GM12878 (cell line): Measurements from ENCODE around the gene MRPL20. TPM values are rescaled to one million over a fixed set of nuclear protein-coding genes. Genes with fewer than 3 reads are reported as not detected.

Source experiments
- ATAC-seq: fragments of 200-7000 bp; cut with Tn5 transposase; 3 replicates; pipeline ENCODE4 v1.9.1; 2020; ENCODE audit warnings: mild to moderate bottlenecking, moderate library complexity
- BruUV-seq: library from RNA; stranded (reverse); fragments of 400-500 nt; replicated peaks from 2 replicates; lab custom pipeline; 2021; lab: Mats Ljungman, UMichigan
- CTCF ChIA-PET: fragments of 300-600 bp; sonication (Branson Sonifier 250); formaldehyde crosslinking; extraction: SDS; loops from one replicate; lab custom pipeline; 2021; ENCODE audit warnings: inconsistent platforms; lab: Yijun Ruan, JAX
- POLR2A ChIA-PET: fragments of 350-600 bp; formaldehyde crosslinking; extraction: SDS; loops from one replicate; lab custom pipeline; 2021; ENCODE audit warnings: inconsistent platforms; lab: Charles Lee
- RAD21 ChIA-PET: fragments of 300-600 bp; sonication (Branson Sonifier 250); formaldehyde crosslinking; loops from one replicate; lab custom pipeline; 2023; ENCODE audit warnings: antibody characterized with exemption; ENCODE audit not compliant: unreplicated experiment; lab: Charles Lee
- SMC1A ChIA-PET: fragments of 300-600 bp; sonication (Branson Sonifier 250); formaldehyde crosslinking; loops from one replicate; lab custom pipeline; 2023; ENCODE audit not compliant: unreplicated experiment, uncharacterized antibody; lab: Charles Lee
- DNase-seq: peaks from one replicate; pipeline ENCODE4 v3.0.0-alpha.2; 2011; ENCODE audit warnings: low read depth, low spot score
- FAIRE-seq: peaks from 3 replicates; lab custom pipeline; 2011; peaks lifted over from hg19 to GRCh38; lab: Jason Lieb, UNC
- H2AFZ ChIP-seq: 2 replicates; pipeline ENCODE4 v1.6.0; 2011; ENCODE audit warnings: low read depth, low read length, control low read depth; ENCODE audit not compliant: control insufficient read depth
- H3K27ac ChIP-seq: 2 replicates; pipeline ENCODE4 v1.5.1; 2011; ENCODE audit warnings: control low read depth; ENCODE audit not compliant: control insufficient read depth, insufficient read depth
- H3K27me3 ChIP-seq, 2 experiments: replicated peaks in 1 of 2; 2 replicates each; pipeline versions ENCODE4 v1.6.0 to v1.6.1; 2011; ENCODE audit warnings: low read length in 1 of 2; ENCODE audit not compliant: control insufficient read depth in 2 of 2, insufficient read depth in 2 of 2
- H3K36me3 ChIP-seq, 2 experiments: 2 replicates each; pipeline ENCODE4 v1.5.1; 2011; ENCODE audit warnings: low read length in 1 of 2; ENCODE audit not compliant: control insufficient read depth in 2 of 2, insufficient read depth in 2 of 2
- H3K4me1 ChIP-seq: 2 replicates; pipeline ENCODE4 v1.6.1; 2011; ENCODE audit warnings: mild to moderate bottlenecking, low read length, moderate library complexity, mixed read lengths; ENCODE audit not compliant: control insufficient read depth, insufficient read depth
- H3K4me2 ChIP-seq: 2 replicates; pipeline ENCODE4 v1.6.0; 2011; ENCODE audit warnings: control low read depth; ENCODE audit not compliant: control insufficient read depth, insufficient read depth
- H3K4me3 ChIP-seq: fragments of 200-600 bp; sonication (generic); 2 replicates; pipeline ENCODE4 v1.5.1; 2016
- H3K79me2 ChIP-seq: 2 replicates; pipeline ENCODE4 v1.6.0; 2011; ENCODE audit warnings: low read length; ENCODE audit not compliant: control insufficient read depth, insufficient read depth
- H3K9ac ChIP-seq: 2 replicates; pipeline ENCODE4 v1.8.0; 2011; ENCODE audit warnings: low read length, control low read depth, mixed read lengths; ENCODE audit not compliant: control insufficient read depth, insufficient read depth
- H3K9me3 ChIP-seq: replicated peaks from 3 replicates; pipeline ENCODE4 v1.5.1; 2011; ENCODE audit warnings: mild to moderate bottlenecking, low read length; ENCODE audit not compliant: control insufficient read depth, insufficient read depth
- H4K20me1 ChIP-seq: 2 replicates; pipeline ENCODE4 v1.6.0; 2011; ENCODE audit not compliant: control insufficient read depth, insufficient read depth
- ATF2 ChIP-seq: IDR thresholded peaks from 2 replicates; pipeline ENCODE4 v1.6.1; 2012; ENCODE audit warnings: low read length, inconsistent platforms
- ATF7 ChIP-seq: fragments of 450-650 bp; IDR thresholded peaks from 2 replicates; pipeline ENCODE4 v1.6.1; 2016; ENCODE audit warnings: low read depth, mild to moderate bottlenecking
- CBFB ChIP-seq: IDR thresholded peaks from 2 replicates; pipeline ENCODE4 v1.6.1; 2016; ENCODE audit warnings: antibody characterized with exemption, low read depth
- CREB1 ChIP-seq: IDR thresholded peaks from 2 replicates; pipeline ENCODE4 v1.6.1; 2012; ENCODE audit warnings: low read depth, mild to moderate bottlenecking, inconsistent platforms
- CTCF ChIP-seq, 3 experiments: IDR thresholded peaks in 2 of 3; conservative IDR thresholded peaks in 1 of 3; 2 replicates each; pipeline ENCODE4 v1.5.1; 2011; ENCODE audit warnings: low read depth in 3 of 3, low read length in 3 of 3, mild to moderate bottlenecking in 3 of 3, control low read depth in 2 of 3, moderate library complexity in 2 of 3, inconsistent platforms in 1 of 3, mixed read lengths in 1 of 3; ENCODE audit not compliant: control insufficient read depth in 2 of 3, insufficient read depth in 1 of 3; ENCODE audit errors: extremely low read depth in 1 of 3
- E2F4 ChIP-seq: IDR thresholded peaks from 2 replicates; pipeline ENCODE4 v1.6.1; 2012; ENCODE audit warnings: low read depth, low read length, improper control_type of control experiment
- IKZF1 ChIP-seq: fragments of 450-650 bp; conservative IDR thresholded peaks from 2 replicates; pipeline ENCODE4 v1.6.1; 2017; ENCODE audit warnings: antibody characterized with exemption, mild to moderate bottlenecking
- MLLT1 ChIP-seq: fragments of 450-650 bp; IDR thresholded peaks from 2 replicates; pipeline ENCODE4 v1.6.1; 2016; ENCODE audit warnings: mild to moderate bottlenecking
- MYC ChIP-seq: IDR thresholded peaks from 2 replicates; pipeline ENCODE4 v1.6.1; 2011; ENCODE audit warnings: mild to moderate bottlenecking, low read length, moderate library complexity, inconsistent platforms; ENCODE audit not compliant: insufficient read depth, insufficient replicate concordance, insufficient read length, severe bottlenecking
- NR2C2 ChIP-seq: IDR thresholded peaks from 2 replicates; pipeline ENCODE4 v1.6.1; 2011; ENCODE audit warnings: borderline replicate concordance, low read depth; ENCODE audit not compliant: control insufficient read depth, insufficient read length
- TCF7 ChIP-seq: IDR thresholded peaks from 2 replicates; pipeline ENCODE4 v1.6.1; 2014; ENCODE audit warnings: antibody characterized with exemption, borderline replicate concordance
- ZBTB33 ChIP-seq: fragments of 450-650 bp; IDR thresholded peaks from 2 replicates; pipeline ENCODE4 v1.6.1; 2017; ENCODE audit warnings: mild to moderate bottlenecking
- ZNF24 ChIP-seq: fragments of 450-650 bp; IDR thresholded peaks from 2 replicates; pipeline ENCODE4 v1.6.1; 2017; ENCODE audit warnings: antibody characterized with exemption, mild to moderate bottlenecking
- WGBS: methylation state at CpG from one replicate; pipeline ENCODE4 v1.1.6; 2016; ENCODE audit warnings: low lambda C conversion rate; ENCODE audit not compliant: insufficient replicate concordance, insufficient coverage; ENCODE audit errors: missing lambda C conversion rate; 5-methylcytosine and 5-hydroxymethylcytosine counted together
- in situ Hi-C: fragments of 300-500 bp; cut with MboI; formaldehyde crosslinking; loops from 9 replicates; pipeline ENCODE4 v1.14.3; 2018; ENCODE audit warnings: mixed read lengths
- intact Hi-C: fragments of 100-400 bp; cut with micrococcal nuclease; formaldehyde crosslinking; loops from one replicate; pipeline ENCODE4 v1.14.2; 2022; ENCODE audit not compliant: unreplicated experiment
- polyA plus RNA-seq, 11 experiments: library from polyadenylated mRNA; depleted of rRNA in 4 of 11; unstranded in 6 of 11; stranded (reverse) in 5 of 11; fragments of >200 nt; fragmentation: Nextera tagmentation in 4 of 11; fragmentation: Illumina TruSeq in 1 of 11; extraction: Ambion mirVana in 4 of 11; extraction: Trizol in 1 of 11; gene quantifications; 1 replicate in 1 of 11; 2 replicates in 10 of 11; pipeline versions ENCODE4 v1.2.1 to v1.2.3, GENCODE V29; 2011 to 2016; ENCODE audit warnings: inconsistent platforms in 2 of 11, missing spikeins in 2 of 11, low read depth in 1 of 11
- total RNA-seq, 4 experiments: library from RNA; depleted of rRNA in 3 of 4; stranded (reverse); fragments of >200 nt in 3 of 4; fragmentation: Illumina TruSeq in 1 of 4; extraction: Trizol in 1 of 4; gene quantifications; 2 replicates each; pipeline versions ENCODE4 v1.2.1 to v1.2.3, GENCODE V29; 2013 to 2021

The MRPL20 gene
- total and polyA plus RNA-seq, 10 of the 15 experiments (the other 5 are each of a cell fraction or from before 2014, with no cell fraction given), result 129 to 525 (median 255) TPM

GRCh38 chr1:1390675-1391074 is 16.4 kb downstream of the MRPL20 start:
- in situ Hi-C loops, result no loop called here
- peaks cover 54 to 56% of the 10 kb centered on the region in 2 experiments for H3K36me3 ChIP-seq
- ATAC-seq, result no peak
- H3K9ac ChIP-seq, result no peak overlapping the region
- H4K20me1 ChIP-seq, result no peaks in the 10 kb centered on the region
- H3K27me3 ChIP-seq, result no peaks in the 10 kb centered on the region
- ChIA-PET RAD21 (no interaction called here), POLR2A (interaction anchor here (1.3 kb wide), 1 partner anchor 15 kb away, joined by 3 read pairs; the partner anchor contains the start of gene AURKAIP1), CTCF (interaction anchor here (1.6 kb wide), 1 partner anchor 19 kb away, joined by 7 read pairs; no protein-coding TSS in a partner anchor), SMC1A (no interaction called here)
- intact Hi-C loops, result no loop called here
- FAIRE-seq, result no peak
- H2AFZ ChIP-seq, result no peak overlapping the region
- no peak overlapping the region for H3K4me2 ChIP-seq
- peaks cover 3% of the 10 kb centered on the region; the same call in 1 of the 2 replicates for H3K79me2 ChIP-seq
- no peaks in the 10 kb centered on the region for H3K4me1 ChIP-seq
- no peak overlapping the region for H3K4me3 ChIP-seq
- BruUV-seq, result no TSS peak
- no peak for TF ChIP-seq TCF7
- TF ChIP-seq CREB1, result no peak
- TF ChIP-seq MLLT1, result no peak
- TF ChIP-seq MYC, result no peak
- TF ChIP-seq ZBTB33, result no peak
- no peak for TF ChIP-seq ATF7
- TF ChIP-seq ATF2, result no peak
- TF ChIP-seq ZNF24, result no peak
- TF ChIP-seq NR2C2, result no peak
- TF ChIP-seq CTCF (IDR thresholded peaks at IDR 0.05 in 2 of 3, conservative IDR thresholded peaks at IDR 0.05 in 1 of 3; ENCODE audit: control insufficient read depth in 2 of 3, extremely low read depth in 1 of 3, insufficient read depth in 1 of 3, low read depth in 3 of 3, low read length in 3 of 3), result no peak
- TF ChIP-seq E2F4, result no peak
- no peak for TF ChIP-seq CBFB
- no peak for TF ChIP-seq IKZF1
- no peak overlapping the region for H3K27ac ChIP-seq
- H3K9me3 ChIP-seq, result no peaks in the 10 kb centered on the region
- DNase-seq, result no peak
- WGBS, result over 99% methylated on average over 12 of the region's 12 CpGs
